A549 (cell line): ENCODE measurements around the gene CDH4. TPM values are rescaled to one million over a fixed set of nuclear protein-coding genes. Genes with fewer than 3 reads are reported as not detected.

Source experiments
- ATAC-seq, 2 experiments: fragments of 200-7000 bp in 1 of 2; fragments of >200 bp in 1 of 2; cut with Nextera tagmentation in 1 of 2; cut with Tn5 transposase in 1 of 2; 3 replicates each; pipeline versions ENCODE4 v1.8.0 to v1.9.1; 2018 to 2020; ENCODE audit warnings: mild to moderate bottlenecking in 1 of 2, moderate library complexity in 1 of 2
- CTCF ChIA-PET: fragments of 300-600 bp; sonication (Branson Sonifier 250); formaldehyde crosslinking; extraction: SDS; loops from one replicate; lab custom pipeline; 2021; ENCODE audit warnings: antibody characterized with exemption, inconsistent platforms; lab: Yijun Ruan, JAX
- POLR2A ChIA-PET: fragments of 350-600 bp; formaldehyde crosslinking; extraction: SDS; loops from one replicate; lab custom pipeline; 2021; ENCODE audit warnings: antibody characterized with exemption, inconsistent platforms; lab: Yijun Ruan, JAX
- DNase-seq, 2 experiments: peaks; one replicate each; pipeline versions ENCODE4 v3.0.0 to v3.0.0-alpha.2; 2011 to 2016; ENCODE audit warnings: low read depth in 1 of 2, low spot score in 1 of 2
- FAIRE-seq: peaks from 2 replicates; lab custom pipeline; 2011; peaks lifted over from hg19 to GRCh38; lab: Jason Lieb, UNC
- H3K27ac ChIP-seq, 2 experiments: fragments of >200 bp; sonication (Bioruptor Twin); formaldehyde crosslinking; 3 replicates each; pipeline ENCODE4 v1.5.1; 2016 to 2017
- H3K4me1 ChIP-seq: fragments of >200 bp; sonication (Bioruptor Twin); formaldehyde crosslinking; 3 replicates; pipeline ENCODE4 v1.6.1; 2016
- H3K4me2 ChIP-seq: fragments of >200 bp; sonication (Bioruptor Twin); formaldehyde crosslinking; 3 replicates; pipeline ENCODE4 v1.6.1; 2016
- H3K4me3 ChIP-seq: fragments of >200 bp; sonication (Bioruptor Twin); formaldehyde crosslinking; 3 replicates; pipeline ENCODE4 v1.5.1; 2016
- H3K9me3 ChIP-seq: fragments of >200 bp; sonication (Bioruptor Twin); formaldehyde crosslinking; 3 replicates; pipeline ENCODE4 v1.6.1; 2016
- CBX2 ChIP-seq: fragments of 200-600 bp; sonication (generic); IDR thresholded peaks from 2 replicates; pipeline ENCODE4 v1.6.1; 2016; ENCODE audit warnings: low read depth, mild to moderate bottlenecking, borderline replicate concordance
- FOSL2 ChIP-seq, 2 experiments: fragments of 450-650 bp in 1 of 2; fragments of >200 bp in 1 of 2; sonication (Bioruptor Twin) in 1 of 2; formaldehyde crosslinking; IDR thresholded peaks; 2 replicates each; pipeline versions ENCODE4 v1.5.0 to v1.6.1; 2016 to 2020; ENCODE audit warnings: mild to moderate bottlenecking in 1 of 2, moderate library complexity in 1 of 2
- FOXS1 ChIP-seq: fragments of 250-450 bp; sonication (Bioruptor Pico); IDR thresholded peaks from 2 replicates; pipeline ENCODE4 v1.5.0; 2020; ENCODE audit warnings: mild to moderate bottlenecking, moderate library complexity
- GATA3 ChIP-seq: IDR thresholded peaks from 2 replicates; pipeline ENCODE4 v1.6.1; 2012; ENCODE audit warnings: borderline replicate concordance
- HOXA7 ChIP-seq: fragments of 250-450 bp; sonication (Bioruptor Pico); IDR thresholded peaks from 2 replicates; pipeline ENCODE4 v1.5.0; 2020; ENCODE audit warnings: mild to moderate bottlenecking, moderate library complexity
- HOXB5 ChIP-seq: fragments of 250-450 bp; sonication (Bioruptor Pico); IDR thresholded peaks from 2 replicates; pipeline ENCODE4 v1.5.0; 2020; ENCODE audit warnings: mild to moderate bottlenecking, moderate library complexity
- JUN ChIP-seq, 2 experiments: fragments of >200 bp; sonication (Bioruptor Twin); formaldehyde crosslinking; IDR thresholded peaks; 2 replicates in 1 of 2; 3 replicates in 1 of 2; pipeline ENCODE4 v1.6.1; 2016 to 2017
- JUNB ChIP-seq: fragments of >200 bp; sonication (Bioruptor Twin); formaldehyde crosslinking; IDR thresholded peaks from 2 replicates; pipeline ENCODE4 v1.6.1; 2016
- MAFK ChIP-seq: fragments of 450-650 bp; IDR thresholded peaks from 2 replicates; pipeline ENCODE4 v1.6.1; 2014; ENCODE audit not compliant: partially characterized antibody
- MYC ChIP-seq: IDR thresholded peaks from 2 replicates; pipeline ENCODE4 v1.6.1; 2012; ENCODE audit warnings: mild to moderate bottlenecking, inconsistent platforms, low read length, improper control_type of control experiment, borderline replicate concordance
- NFE2L2 ChIP-seq: fragments of 150-350 bp; conservative IDR thresholded peaks from 2 replicates; pipeline ENCODE4 v1.6.1; 2014; ENCODE audit warnings: low read length
- PHF8 ChIP-seq: fragments of 200-600 bp; sonication (generic); IDR thresholded peaks from 2 replicates; pipeline ENCODE4 v1.6.1; 2016; ENCODE audit warnings: low read depth, mild to moderate bottlenecking, antibody characterized with exemption, moderate library complexity, borderline replicate concordance
- RAD21 ChIP-seq, 2 experiments: fragments of >200 bp in 1 of 2; sonication (Bioruptor Twin) in 1 of 2; formaldehyde crosslinking in 1 of 2; IDR thresholded peaks in 1 of 2; conservative IDR thresholded peaks in 1 of 2; 2 replicates in 1 of 2; 3 replicates in 1 of 2; pipeline ENCODE4 v1.6.1; 2012 to 2018; ENCODE audit warnings: inconsistent platforms in 1 of 2
- RCOR1 ChIP-seq: fragments of 150-350 bp; IDR thresholded peaks from 2 replicates; pipeline ENCODE4 v1.6.1; 2014; ENCODE audit warnings: antibody characterized with exemption, low read length, low read depth
- RFX5 ChIP-seq: fragments of 450-650 bp; IDR thresholded peaks from 2 replicates; pipeline ENCODE4 v1.7.1; 2014; ENCODE audit warnings: antibody characterized with exemption, mild to moderate bottlenecking, moderate library complexity
- SMC3 ChIP-seq: fragments of >200 bp; sonication (Bioruptor Twin); formaldehyde crosslinking; IDR thresholded peaks from 3 replicates; pipeline ENCODE4 v1.6.1; 2018; ENCODE audit warnings: inconsistent platforms
- ZSCAN20 ChIP-seq: fragments of 250-450 bp; sonication (Bioruptor Pico); IDR thresholded peaks from 2 replicates; pipeline ENCODE4 v1.8.0; 2022; ENCODE audit warnings: mild to moderate bottlenecking, moderate library complexity
- WGBS: methylation state at CpG from one replicate; pipeline ENCODE4 v1.1.6; 2017; ENCODE audit errors: missing lambda C conversion rate; 5-methylcytosine and 5-hydroxymethylcytosine counted together
- polyA plus RNA-seq, 4 experiments: library from polyadenylated mRNA; depleted of rRNA in 3 of 4; stranded (reverse); fragments of >200 nt; fragmentation: RNase III in 1 of 4; extraction: RNeasy Plus Mini Kit Qiagen cat#74134 plus additional on column Dnase treatment in 1 of 4; gene quantifications; 2 replicates in 3 of 4; 3 replicates in 1 of 4; pipeline ENCODE4 v1.2.3, GENCODE V29; 2011 to 2017
- TF ChIP-seq, protein P1 (sequence below): fragments of 250-450 bp; sonication (Bioruptor Pico); IDR thresholded peaks from 2 replicates; pipeline ENCODE4 v1.5.0; 2020; ENCODE audit warnings: low read depth, mild to moderate bottlenecking, moderate library complexity
- TF ChIP-seq, protein P2 (sequence below): IDR thresholded peaks from 2 replicates; pipeline ENCODE4 v1.6.1; 2012
- TF ChIP-seq, protein P3 (sequence below): fragments of 450-650 bp; IDR thresholded peaks from 2 replicates; pipeline ENCODE4 v1.6.1; 2014; ENCODE audit warnings: antibody characterized with exemption
- TF ChIP-seq, protein P4 (sequence below): fragments of 150-350 bp; IDR thresholded peaks from 2 replicates; pipeline ENCODE4 v1.6.1; 2014; ENCODE audit warnings: low read depth, mild to moderate bottlenecking, low read length

The CDH4 gene
- polyA plus RNA-seq, 2 of the 4 experiments (the other 2 are of a cell fraction): 3.4 to 10.3 TPM

DNA sequence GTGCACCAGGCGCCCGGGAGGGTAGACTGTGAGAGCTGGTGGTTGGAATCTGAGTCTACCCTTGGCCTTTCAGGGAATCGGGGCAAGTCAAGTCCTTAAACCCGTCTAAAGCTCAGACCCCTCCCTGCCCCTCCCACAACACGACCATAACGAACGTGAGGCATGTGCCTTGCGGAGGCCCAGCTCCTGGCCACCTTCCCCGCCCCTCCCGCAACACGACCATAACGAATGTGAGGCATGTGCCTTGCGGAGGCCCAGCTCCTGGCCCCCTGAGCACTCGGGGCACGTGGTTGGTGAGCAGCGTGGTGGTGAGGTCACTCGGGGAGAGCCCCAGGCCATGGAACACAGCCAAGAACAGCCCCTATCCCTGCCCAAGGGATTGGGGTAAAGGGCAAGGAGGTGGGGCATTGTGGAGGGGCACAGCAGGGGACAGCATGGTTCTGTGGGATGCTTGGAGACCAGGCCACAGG is 681.5 kb downstream of the CDH4 start:
- TF ChIP-seq NFE2L2 (no peak), RCOR1 (no peak), HOXA7 (CRISPR knock-in tag) (no peak), HOXB5 (CRISPR knock-in tag) (no peak), SMC3 (no peak), FOXS1 (CRISPR knock-in tag) (no peak), ZSCAN20 (CRISPR knock-in tag) (no peak), RFX5 (no peak), MYC (no peak), FOSL2 (IDR thresholded peaks at IDR 0.05) (no peak), FOSL2 (CRISPR knock-in tag; IDR thresholded peaks at IDR 0.05) (no peak), PHF8 (no peak), JUN (IDR thresholded peaks at IDR 0.05) (no peak), RAD21 (conservative IDR thresholded peaks at IDR 0.05 in 1 of 2, IDR thresholded peaks at IDR 0.05 in 1 of 2) (no peak)
- TF ChIP-seq, protein P1, sequence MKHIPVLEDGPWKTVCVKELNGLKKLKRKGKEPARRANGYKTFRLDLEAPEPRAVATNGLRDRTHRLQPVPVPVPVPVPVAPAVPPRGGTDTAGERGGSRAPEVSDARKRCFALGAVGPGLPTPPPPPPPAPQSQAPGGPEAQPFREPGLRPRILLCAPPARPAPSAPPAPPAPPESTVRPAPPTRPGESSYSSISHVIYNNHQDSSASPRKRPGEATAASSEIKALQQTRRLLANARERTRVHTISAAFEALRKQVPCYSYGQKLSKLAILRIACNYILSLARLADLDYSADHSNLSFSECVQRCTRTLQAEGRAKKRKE (CRISPR knock-in tag): no peak
- no peak for FAIRE-seq
- Histone ChIP-seq H3K9me3 (no peaks in the 10 kb centered on the region), H3K4me1 (no peaks in the 10 kb centered on the region), H3K4me2 (no peak overlapping the region), H3K4me3 (no peak overlapping the region), H3K27ac (no peak overlapping the region)
- ChIA-PET CTCF (no interaction called here), POLR2A (no interaction called here)
- 68% methylated on average over 8 of the region's 17 CpGs for WGBS
- no peak for DNase-seq
- no peak for ATAC-seq

DNA sequence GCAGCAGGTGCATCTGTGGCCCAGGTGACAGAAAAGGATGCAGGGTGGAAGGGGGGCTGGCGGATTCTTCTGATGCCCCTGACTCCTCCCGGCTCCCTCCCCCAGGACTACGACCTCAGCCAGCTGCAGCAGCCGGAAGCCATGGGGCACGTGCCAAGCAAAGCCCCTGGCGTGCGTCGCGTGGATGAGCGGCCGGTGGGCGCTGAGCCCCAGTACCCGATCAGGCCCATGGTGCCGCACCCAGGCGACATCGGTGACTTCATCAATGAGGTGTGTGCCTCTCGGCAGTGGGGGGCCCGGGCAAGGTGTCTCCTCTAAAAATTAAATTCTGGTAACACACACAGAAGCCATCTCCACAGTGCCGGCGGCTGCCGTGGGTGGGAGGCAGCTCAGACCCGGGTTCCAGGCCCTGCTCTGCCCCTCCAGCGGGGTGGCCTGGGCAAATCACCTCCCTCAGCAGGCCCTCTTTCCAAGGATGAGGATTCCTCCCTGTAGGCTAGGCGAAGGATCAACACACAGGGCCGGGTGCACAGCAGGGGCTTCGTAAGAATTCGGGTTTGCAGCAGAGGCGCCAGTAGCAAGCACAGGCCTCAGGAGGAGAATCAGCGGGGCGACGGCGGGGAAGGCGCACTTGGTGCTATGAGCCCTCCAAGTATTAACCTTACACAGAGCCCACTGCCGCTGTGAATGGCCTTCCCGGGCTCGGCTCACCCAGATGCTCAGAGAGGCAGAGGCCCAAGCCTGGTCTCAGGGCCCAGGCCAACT is 682.1 kb downstream of the CDH4 start:
- POLR2A ChIA-PET: no interaction called here
- CTCF ChIA-PET: no interaction called here
- no peaks in the 10 kb centered on the region for H3K4me1 ChIP-seq
- H3K4me2 ChIP-seq: no peak overlapping the region
- H3K4me3 ChIP-seq: no peak overlapping the region
- H3K9me3 ChIP-seq: no peaks in the 10 kb centered on the region
- DNase-seq (no peak), ATAC-seq (no peak), FAIRE-seq (no peak)
- H3K27ac ChIP-seq: no peak overlapping the region
- TF ChIP-seq, protein P2, sequence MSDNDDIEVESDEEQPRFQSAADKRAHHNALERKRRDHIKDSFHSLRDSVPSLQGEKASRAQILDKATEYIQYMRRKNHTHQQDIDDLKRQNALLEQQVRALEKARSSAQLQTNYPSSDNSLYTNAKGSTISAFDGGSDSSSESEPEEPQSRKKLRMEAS: no peak
- no peak for TF ChIP-seq MYC
- TF ChIP-seq MAFK: no peak
- WGBS: 89% methylated on average over 29 of the region's 36 CpGs

DNA sequence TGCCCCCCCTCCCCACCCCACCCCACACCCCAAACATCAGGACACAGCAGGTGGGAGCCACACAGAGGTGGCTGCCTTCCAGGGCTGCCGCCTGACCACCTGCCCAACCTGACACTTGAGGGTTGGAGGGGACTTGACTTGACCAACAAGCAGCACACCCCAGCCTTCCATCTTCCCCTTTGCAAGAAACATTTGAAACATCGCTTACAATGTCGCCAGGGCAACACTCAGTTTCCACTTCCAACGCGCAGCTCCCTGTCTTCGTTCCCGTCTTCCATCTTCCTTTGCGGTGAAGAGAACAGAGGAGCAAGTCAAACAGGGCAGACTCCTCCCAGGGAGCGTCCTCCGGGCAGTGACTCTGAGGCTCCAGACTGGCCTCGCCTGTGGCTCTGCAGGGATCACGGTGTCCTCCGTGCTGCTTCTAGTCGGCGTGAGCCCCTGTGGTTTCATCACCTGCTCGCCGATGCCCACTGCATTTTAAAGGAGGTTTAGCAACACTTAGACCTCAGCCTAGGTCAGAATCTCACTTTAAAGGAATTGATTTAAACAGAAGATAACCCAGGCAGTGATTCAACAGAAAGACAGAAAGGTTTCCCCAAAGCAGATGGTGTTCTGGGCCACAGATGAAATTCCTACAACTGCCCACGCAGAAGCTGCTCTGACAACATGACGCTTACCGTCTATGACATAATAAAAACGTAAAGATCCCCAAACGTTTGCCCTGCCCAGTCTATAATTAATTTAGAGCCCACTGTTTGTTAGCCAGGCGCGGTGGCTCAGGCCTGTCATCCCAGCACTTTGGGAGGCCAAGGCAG is 682.9 kb downstream of the CDH4 start:
- Histone ChIP-seq H3K27ac (no peak overlapping the region), H3K9me3 (no peaks in the 10 kb centered on the region)
- ATAC-seq (no peak), FAIRE-seq (no peak), DNase-seq (no peak)
- WGBS: 83% methylated on average over 24 of the region's 24 CpGs
- TF ChIP-seq CBX2: no peak
- no peak for TF ChIP-seq JUNB
- TF ChIP-seq, protein P3, sequence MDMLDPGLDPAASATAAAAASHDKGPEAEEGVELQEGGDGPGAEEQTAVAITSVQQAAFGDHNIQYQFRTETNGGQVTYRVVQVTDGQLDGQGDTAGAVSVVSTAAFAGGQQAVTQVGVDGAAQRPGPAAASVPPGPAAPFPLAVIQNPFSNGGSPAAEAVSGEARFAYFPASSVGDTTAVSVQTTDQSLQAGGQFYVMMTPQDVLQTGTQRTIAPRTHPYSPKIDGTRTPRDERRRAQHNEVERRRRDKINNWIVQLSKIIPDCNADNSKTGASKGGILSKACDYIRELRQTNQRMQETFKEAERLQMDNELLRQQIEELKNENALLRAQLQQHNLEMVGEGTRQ: no peak
- no peak for TF ChIP-seq NFE2L2
- TF ChIP-seq GATA3: no peak
- TF ChIP-seq, protein P4, sequence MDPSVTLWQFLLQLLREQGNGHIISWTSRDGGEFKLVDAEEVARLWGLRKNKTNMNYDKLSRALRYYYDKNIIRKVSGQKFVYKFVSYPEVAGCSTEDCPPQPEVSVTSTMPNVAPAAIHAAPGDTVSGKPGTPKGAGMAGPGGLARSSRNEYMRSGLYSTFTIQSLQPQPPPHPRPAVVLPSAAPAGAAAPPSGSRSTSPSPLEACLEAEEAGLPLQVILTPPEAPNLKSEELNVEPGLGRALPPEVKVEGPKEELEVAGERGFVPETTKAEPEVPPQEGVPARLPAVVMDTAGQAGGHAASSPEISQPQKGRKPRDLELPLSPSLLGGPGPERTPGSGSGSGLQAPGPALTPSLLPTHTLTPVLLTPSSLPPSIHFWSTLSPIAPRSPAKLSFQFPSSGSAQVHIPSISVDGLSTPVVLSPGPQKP: no peak
- TF ChIP-seq, all 56 proteins: peak for 0
- Histone ChIP-seq H3K4me1 (no peaks in the 10 kb centered on the region), H3K4me2 (no peak overlapping the region), H3K4me3 (no peak overlapping the region)
- POLR2A ChIA-PET: no interaction called here
- CTCF ChIA-PET: no interaction called here
